Thyroid gland (tissue), 4 donors: ENCODE measurements around the gene TMEM167A.

Experiments
- CTCF ChIP-seq, 6 experiments: fragments of 200-600 bp in 3 of 6; fragments of 450-650 bp in 3 of 6; sonication (generic) in 3 of 6; IDR thresholded peaks; one replicate each; pipeline ENCODE4 v1.5.1; 2016 to 2019; ENCODE audit warnings: antibody characterized with exemption in 6 of 6, mild to moderate bottlenecking in 2 of 6, inconsistent platforms in 1 of 6, moderate library complexity in 1 of 6
- POLR2A ChIP-seq, 2 donors: fragments of 450-650 bp; IDR thresholded peaks; one replicate each; pipeline ENCODE4 v1.6.1; 2017; ENCODE audit warnings: antibody characterized with exemption in 2 of 2, mild to moderate bottlenecking in 2 of 2, moderate library complexity in 1 of 2

- TF ChIP-seq POLR2A (IDR thresholded peaks at IDR 0.05), result no peak
- no peak for TF ChIP-seq CTCF (IDR thresholded peaks at IDR 0.05)
These were observed 28.4 kb downstream of the TMEM167A start for GRCh38 chr5:83048811-83049210.
